NCI-H2196 treated with DMSO at 0.1 percent for 48 hours (cell line): Measurements from ENCODE around the gene CTXND1.

Source experiments
- DNase-seq: peaks from one replicate; lab custom pipeline; 2025; ENCODE audit not compliant: unreplicated experiment; lab: John Stamatoyannopoulos, UW

CTXND1 gene

DNA sequence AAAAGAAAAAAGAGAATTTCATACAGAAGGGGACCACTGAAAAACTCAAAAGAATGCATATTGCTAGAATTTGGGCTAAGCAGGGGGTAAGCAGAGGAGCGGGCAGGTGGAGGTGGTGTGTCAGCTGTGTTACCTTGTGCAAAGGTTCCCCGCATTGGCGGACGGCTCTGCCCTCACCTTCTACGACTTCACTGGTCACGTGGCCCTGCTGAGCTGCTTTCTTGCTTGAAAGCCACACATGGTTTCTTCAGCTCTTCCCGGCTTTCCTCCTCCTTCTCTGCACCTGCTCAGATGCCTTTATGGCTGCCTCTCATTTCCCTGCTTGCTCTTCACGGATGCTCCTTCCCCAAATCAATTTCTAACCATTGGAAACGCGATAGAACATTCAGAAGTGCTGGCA lies 68.7 kb downstream of the CTXND1 start:
- no peak for DNase-seq

GRCh38 chr15:80182611-80183261 lies 69.3 kb downstream of the CTXND1 start:
- DNase-seq: no peak

GRCh38 chr15:80180986-80181385 lies 71.0 kb downstream of the CTXND1 start:
- no peak for DNase-seq

DNA sequence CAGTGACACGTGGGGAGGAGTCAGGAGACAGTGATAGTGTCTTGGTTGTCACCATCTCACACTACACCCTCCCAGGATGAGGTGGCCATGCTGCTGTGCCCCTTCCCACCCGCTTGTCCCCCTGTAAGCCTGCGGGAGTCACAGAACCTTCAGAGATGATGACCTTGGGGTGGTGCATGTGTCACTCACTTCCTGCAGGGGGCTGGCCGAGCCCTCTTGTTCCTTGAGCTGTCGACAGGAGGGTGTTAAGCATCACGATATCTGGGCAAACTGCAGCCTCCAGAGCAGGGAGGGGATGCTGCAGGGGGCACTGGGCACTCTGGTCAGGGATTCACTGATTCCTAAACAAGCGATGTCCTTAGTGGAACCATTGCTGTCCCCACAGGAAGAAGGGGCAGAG lies 71.5 kb downstream of the CTXND1 start:
- DNase-seq: no peak

GRCh38 chr15:80179935-80180334 lies 72.1 kb downstream of the CTXND1 start:
- DNase-seq: no peak

- no peak for DNase-seq
Measured at GRCh38 chr15:80179025-80179759, 72.8 kb downstream of the CTXND1 start.

- no peak for DNase-seq
Measured at GRCh38 chr15:80177156-80177555, 74.9 kb downstream of the CTXND1 start.

DNA sequence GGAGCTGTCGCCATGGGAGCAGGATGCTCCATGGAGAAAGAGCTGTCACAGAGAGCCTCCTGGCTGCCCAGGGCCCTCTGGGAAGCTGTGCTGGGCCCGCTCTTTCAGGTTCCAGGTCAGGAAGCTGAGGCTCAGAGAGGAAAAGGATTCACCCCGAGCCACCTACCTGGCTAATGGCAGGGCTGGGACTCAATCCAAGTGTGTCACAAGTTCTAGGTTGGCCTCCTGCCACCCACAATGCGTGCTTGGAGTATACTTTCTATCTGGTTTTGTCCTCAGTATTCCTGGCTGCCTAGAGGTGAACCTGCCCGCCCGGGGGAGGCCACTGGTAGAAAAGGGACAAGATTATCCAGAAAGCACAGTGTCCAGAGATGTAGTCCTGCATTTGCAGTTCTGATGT lies 75.6 kb downstream of the CTXND1 start:
- no peak for DNase-seq

- no peak for DNase-seq
Measured at GRCh38 chr15:80175436-80175835, 76.6 kb downstream of the CTXND1 start.

DNA sequence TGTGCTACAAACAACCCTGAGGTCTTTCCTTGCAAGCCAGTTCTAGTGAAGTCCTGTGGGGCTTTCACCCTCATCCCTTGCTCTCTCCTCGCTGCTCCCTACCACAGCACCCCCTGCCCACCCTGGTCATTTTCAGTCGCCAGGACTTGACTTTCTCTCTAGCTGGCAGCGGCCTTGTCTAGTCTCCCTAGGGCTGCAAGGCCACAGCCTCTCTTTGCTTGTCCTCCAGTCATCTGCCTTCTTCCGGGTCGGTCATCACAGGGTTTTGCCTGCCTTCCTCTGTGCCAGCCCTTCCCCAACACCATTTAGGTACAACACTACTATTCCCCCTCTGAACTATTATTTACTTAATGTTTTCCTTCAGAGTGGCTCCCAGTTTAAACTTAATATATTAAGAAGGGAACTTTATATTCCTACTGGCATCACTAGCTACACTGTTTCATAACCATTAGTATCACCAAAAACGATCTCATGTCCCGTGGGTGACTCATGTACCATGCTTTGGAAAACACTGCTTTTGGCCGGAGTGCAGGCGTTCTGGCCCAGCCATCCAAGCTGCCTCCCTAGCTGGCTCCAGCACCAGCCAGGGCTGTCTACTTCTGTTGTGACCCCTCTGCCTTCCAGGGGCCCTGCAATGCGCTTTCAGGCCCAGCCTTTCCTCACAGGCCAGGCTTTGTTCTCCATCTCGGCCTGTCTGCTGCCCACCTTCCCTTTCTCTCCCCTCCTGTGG lies 77.8 kb downstream of the CTXND1 start:
- no peak for DNase-seq

GRCh38 chr15:80173022-80173759 lies 78.8 kb downstream of the CTXND1 start:
- DNase-seq: peak; percentile 13

- no peak for DNase-seq
Measured at GRCh38 chr15:80172401-80172800, 79.6 kb downstream of the CTXND1 start.

GRCh38 chr15:80171787-80172186 lies 80.2 kb downstream of the CTXND1 start:
- DNase-seq: no peak

GRCh38 chr15:80170596-80170995 lies 81.4 kb downstream of the CTXND1 start:
- no peak for DNase-seq

DNA sequence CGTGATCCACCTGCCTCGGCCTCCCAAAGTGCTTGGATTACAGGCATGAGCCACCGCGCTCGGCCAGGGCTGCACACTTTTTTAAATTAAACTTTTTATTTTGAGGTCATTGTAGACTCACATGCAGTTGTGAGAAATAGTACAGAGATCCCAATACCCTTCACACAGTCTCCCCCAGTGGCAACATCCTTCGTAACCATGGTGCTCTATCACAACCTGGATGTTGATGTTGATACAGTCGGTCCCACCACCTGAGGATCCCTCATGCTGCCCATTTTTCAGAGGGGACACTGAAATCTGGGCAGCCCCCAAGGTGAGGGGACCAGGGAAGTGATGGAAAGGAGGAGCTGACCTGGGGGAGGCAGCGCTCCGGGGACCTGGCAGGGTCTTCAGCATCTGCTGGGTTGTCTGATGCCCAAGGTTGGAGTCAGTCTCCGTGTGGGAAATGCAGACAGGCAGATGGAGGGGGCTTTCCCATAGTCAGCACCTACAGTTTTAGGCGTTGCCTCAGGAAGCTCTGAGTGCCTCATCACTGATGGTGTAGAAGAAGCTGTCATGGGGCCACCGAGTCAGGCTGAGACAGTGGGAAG lies 82.2 kb downstream of the CTXND1 start:
- DNase-seq: no peak

- DNase-seq: no peak
Measured at GRCh38 chr15:80168421-80168820, 83.6 kb downstream of the CTXND1 start.

DNA sequence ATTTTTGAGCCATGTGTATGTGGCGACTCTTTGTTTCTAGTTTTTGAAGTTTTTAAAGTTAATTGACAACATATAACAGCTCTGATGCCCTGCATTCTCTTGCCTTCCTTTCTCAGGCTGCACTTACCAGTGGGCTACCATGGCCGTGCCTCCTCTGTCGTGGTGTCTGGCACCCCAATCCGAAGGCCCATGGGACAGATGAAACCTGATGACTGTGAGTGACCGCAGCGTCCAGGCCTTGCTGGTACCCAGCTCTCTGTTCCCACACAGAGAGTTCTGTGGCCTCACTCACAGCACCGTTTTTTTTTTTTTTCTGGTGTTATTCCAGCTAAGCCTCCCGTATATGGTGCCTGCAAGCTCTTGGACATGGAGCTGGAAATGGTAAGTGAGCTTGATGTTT lies 84.1 kb downstream of the CTXND1 start:
- no peak for DNase-seq

GRCh38 chr15:80163897-80164296 lies 88.1 kb downstream of the CTXND1 start:
- no peak for DNase-seq

DNA sequence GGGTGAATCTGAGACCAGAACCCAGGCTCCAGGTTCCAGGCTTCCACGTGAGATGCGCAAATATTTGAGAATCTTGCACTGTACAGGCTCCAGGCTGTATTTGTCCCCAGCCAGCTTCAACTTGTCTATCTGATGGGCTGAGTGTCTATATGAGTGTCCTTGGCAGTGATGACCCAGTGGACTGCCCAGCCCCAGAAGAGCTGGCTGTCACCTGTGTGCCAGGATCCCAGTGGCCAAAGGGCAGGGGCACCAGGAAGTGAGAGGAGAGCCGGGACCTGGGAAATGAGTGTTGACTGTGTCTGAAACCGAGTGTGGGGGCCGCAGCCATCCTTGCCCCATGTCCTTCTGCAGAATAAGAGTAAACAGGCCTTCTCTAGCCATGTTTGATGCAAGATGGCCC lies 88.8 kb downstream of the CTXND1 start:
- no peak for DNase-seq

DNA sequence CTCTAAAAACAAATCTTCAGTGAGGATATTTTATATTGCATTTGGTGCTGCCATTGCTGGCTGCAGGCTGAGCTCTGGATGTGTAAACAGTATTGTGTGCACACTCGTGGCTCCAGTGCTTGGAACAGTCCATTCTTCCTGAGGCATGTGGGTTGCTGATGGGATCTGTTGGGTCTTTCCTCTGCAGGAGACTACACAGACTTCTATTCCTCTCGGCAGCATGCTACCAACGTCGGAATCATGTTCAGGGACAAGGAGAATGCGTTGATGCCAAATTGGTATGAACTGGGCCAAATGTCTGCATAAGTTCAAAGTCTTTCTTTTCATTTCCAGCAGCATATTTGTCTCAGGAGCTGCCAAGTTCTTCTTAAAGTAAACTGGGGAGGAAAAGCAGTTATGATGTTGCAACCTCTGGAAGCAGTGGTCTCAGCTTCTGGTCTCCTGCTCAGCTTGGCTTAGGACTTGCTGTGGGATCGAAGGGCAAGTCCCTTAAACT lies 89.9 kb downstream of the CTXND1 start:
- DNase-seq: no peak

GRCh38 chr15:80161468-80162016 lies 90.5 kb downstream of the CTXND1 start:
- DNase-seq: no peak
